ENCODE results near the gene GUSB.

GUSB gene

GRCh38 chr7:65937296-65937695 is 44.7 kb downstream of the GUSB start:
- no peak for DNase-seq

GRCh38 chr7:65931685-65932084 is 50.3 kb downstream of the GUSB start:
- DNase-seq = no peak

GRCh38 chr7:65927489-65928448 is 54.2 kb downstream of the GUSB start:
- no peak for DNase-seq

- DNase-seq = no peak
Observed at GRCh38 chr7:65926588-65926987, 55.4 kb downstream of the GUSB start.

- DNase-seq = no peak
Observed at GRCh38 chr7:65925040-65925439, 57.0 kb downstream of the GUSB start.

GRCh38 chr7:65924193-65924592 is 57.8 kb downstream of the GUSB start:
- no peak for DNase-seq

- no peak for DNase-seq
Observed at GRCh38 chr7:65923316-65923715, 58.7 kb downstream of the GUSB start.

GRCh38 chr7:65915921-65916657 is 65.9 kb downstream of the GUSB start:
- no peak for DNase-seq

- no peak for DNase-seq
Observed at GRCh38 chr7:65912237-65912636, 69.8 kb downstream of the GUSB start.
